Activated T-helper 1 cell treated with Interleukin-2 at 50 U/mL for 16 hours (primary cell): Measurements from ENCODE around the gene TMC8.
"Not testable (repeated sequence)": the region's sequence is repeated elsewhere in the genome, so short reads cannot be mapped to it uniquely, and the experiment has no call there.

Source experiments
- DNase-seq: peaks from one replicate; pipeline ENCODE4 v3.0.0-alpha.2; 2020; ENCODE audit warnings: low read depth

TMC8 gene

DNA sequence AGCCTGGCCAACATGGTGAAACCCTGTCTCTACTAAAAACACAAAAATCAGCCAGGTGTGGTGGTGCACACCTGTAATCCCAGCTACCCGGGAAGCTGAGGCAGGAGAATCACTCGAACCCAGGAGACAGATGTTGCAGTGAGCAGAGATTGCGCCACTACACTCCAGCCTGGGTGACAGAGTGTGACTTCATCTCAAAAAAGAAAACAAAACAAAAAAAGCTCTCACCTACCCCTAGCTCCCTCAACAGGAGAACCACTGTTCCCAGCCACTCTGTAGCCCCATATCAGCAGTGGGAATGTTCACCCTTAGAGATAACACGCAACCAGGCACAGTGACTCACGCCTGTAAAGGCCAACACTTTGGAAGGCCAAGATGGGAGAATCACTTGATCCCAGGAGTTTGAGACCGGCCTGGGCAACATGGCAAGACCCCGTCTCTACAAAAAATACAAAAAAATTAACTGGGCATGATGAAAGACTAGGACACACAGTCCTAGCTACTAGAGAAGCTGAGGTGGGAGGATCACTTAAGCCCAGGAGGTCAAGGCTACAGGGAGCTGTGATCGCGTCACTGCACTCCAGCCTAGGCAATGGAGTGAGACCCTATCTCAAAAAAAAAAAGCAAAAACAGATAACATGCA, 5.4 kb downstream of the TMC8 start:
- DNase-seq, result no peak

DNA sequence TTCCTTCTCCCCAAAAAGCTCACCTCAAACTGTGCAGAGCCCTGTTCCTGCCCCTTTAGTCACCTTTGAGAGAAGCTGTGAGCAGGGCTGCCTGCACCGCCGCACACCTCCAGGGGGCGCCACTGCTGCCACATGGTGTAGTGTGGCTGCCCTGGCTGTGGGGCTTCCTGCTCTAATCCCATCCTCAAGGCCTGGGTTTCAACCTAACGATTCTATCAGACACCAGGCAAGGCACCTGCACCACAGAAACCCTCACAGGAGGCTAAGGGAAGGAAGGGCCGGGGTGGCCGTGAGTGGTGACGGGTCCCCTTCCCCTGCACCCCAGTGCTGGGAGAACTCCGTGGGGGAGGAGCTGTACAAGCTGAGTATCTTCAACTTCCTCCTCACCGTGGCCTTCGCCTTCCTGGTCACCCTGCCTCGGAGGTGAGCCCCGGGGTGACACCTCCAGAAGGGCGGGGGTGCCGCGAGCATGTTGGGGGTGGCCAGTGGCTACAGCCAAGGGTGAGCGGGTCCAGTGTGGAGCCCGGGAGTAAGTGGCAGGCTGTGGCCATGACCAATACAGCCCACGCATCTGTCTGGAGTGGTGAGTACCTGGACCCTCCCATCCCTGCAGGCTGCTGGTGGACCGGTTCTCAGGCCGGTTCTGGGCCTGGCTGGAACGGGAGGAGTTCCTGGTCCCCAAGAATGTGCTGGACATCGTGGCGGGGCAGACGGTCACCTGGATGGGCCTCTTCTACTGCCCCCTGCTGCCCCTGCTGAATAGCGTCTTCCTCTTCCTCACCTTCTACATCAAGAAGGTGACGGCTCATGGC, 7.0 kb downstream of the TMC8 start:
- DNase-seq, result no peak

DNA sequence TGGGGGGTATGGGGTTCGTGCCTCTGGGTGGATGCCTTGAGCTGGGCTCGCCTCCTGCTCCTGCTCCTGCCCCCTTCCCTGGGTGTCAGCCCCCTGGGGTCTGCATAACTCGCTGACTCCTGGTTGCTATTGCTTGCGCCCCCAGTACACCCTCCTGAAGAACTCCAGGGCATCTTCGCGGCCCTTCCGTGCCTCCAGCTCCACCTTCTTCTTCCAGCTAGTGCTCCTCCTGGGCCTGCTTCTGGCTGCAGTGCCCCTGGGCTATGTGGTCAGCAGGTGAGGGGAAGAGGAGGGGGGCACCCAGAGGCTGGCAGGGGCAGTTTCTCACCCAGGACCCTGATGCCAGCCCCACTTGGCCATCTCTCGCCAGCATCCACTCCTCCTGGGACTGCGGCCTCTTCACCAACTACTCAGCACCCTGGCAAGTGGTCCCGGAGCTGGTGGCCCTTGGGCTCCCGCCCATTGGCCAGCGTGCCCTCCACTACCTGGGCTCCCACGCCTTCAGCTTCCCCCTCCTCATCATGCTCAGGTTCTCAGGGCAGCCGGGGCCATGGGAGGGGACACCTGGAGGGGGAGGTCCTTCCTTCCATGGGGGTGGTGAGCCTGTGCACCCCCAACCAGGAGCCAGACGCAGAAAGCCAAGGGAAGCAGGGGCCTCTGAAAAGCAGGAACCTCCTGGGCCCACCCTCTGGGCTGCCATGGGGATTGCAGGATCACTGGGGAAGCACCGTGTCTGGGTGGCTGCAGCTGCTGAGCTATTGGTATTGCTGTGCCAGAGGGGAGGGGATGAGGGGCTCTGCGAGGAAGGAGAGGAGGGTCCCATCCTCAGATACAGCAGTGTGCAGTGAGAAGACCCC, 7.9 kb downstream of the TMC8 start:
- no peak for DNase-seq

GRCh38 chr17:78139861-78140168, 9.2 kb downstream of the TMC8 start:
- DNase-seq, result not testable (repeated sequence)

GRCh38 chr17:78140169-78141051, 9.8 kb downstream of the TMC8 start:
- peak; percentile 84 for DNase-seq

GRCh38 chr17:78141437-78142118, 11.0 kb downstream of the TMC8 start:
- DNase-seq, result no peak

GRCh38 chr17:78142119-78142861, 11.7 kb downstream of the TMC8 start:
- no peak for DNase-seq

GRCh38 chr17:78143214-78144146, 12.9 kb downstream of the TMC8 start:
- DNase-seq, result no peak

DNA sequence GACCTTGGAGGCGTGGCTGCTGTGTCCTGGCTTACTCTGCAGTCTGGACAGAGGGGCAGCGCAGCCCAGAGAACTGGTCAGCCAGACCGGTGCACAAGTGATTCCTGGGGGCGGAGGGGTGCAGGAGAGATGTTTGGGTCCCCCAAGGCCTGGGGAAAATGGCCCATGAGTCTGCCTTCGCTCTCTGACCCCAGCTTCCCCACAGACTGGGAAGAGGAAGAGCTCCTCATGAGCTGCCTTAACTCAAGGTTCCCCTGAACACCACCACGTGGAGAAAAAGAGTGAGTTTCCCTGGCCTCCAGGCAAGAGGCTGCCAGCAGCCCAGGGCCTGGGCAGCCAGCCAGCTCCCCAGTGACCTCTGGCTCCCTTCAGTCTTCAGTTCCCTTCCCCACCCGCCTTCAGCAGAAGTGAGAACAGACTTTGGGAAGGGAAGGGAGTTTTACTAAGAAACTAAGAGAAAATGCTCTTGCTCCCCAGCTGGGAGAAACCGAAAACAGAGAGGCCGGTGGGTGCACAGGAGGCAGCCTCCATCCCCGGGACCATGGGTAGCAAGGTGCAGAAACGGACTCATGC, 13.7 kb downstream of the TMC8 start:
- DNase-seq, result no peak

GRCh38 chr17:78144736-78145641, 14.4 kb downstream of the TMC8 start:
- DNase-seq, result no peak

DNA sequence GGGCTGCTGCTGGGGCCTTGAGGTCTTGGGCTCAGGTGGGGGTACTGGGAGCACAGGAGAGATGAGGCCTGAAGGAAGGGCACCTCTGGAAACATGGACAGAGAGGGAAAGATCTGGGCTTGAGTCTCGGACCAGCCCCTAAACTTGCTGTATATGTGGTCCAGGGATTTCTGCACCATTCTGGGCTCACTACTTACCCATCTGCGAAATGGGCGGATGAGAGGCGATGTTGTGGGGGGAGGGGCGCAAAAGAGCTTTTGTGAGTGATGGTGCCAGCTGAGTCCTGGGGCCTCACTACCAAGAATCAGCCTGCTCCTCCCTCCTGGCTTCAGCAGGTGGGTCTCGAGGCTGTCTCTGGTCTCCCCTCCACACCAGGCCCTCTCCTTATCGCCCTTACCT, 15.9 kb downstream of the TMC8 start:
- no peak for DNase-seq

- no peak for DNase-seq
Measured at GRCh38 chr17:78146881-78147280, 16.3 kb downstream of the TMC8 start.

GRCh38 chr17:78147315-78147998, 16.9 kb downstream of the TMC8 start:
- no peak for DNase-seq

DNA sequence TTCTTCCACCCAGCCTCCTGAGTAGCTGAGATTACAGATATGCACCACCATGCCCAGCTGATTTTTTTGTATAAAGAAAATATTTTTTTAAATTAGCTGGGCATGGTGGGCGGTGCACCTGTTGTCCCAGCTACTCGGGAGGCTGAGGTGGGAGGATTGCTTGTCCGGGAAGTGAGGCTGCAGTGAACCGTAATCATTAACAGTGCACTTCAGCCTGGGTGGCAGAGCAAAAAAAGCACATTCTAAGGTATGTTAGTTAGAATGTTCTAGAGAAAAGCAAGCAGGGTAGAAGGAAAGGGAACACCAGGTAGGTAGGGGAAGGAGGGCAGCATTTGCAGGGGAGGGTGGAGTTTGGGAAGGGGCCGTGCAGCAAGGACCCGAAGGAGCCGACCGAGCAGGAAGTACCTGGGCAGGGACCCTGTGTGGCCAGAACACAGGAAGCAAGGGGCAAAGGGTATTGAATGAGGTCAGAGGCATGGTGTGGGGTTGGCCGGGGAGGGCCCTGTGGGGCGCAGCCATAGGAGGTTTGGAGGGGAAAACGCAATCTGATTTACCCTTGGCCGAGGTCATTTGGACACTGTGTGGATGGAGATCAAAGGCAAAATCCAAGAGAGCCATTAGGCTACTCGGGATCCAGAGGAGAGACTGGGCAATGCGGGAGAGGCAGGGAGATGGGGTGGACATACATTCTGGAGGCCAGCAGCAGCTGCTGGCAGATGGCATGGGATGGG, 17.9 kb downstream of the TMC8 start:
- DNase-seq, result no peak

DNA sequence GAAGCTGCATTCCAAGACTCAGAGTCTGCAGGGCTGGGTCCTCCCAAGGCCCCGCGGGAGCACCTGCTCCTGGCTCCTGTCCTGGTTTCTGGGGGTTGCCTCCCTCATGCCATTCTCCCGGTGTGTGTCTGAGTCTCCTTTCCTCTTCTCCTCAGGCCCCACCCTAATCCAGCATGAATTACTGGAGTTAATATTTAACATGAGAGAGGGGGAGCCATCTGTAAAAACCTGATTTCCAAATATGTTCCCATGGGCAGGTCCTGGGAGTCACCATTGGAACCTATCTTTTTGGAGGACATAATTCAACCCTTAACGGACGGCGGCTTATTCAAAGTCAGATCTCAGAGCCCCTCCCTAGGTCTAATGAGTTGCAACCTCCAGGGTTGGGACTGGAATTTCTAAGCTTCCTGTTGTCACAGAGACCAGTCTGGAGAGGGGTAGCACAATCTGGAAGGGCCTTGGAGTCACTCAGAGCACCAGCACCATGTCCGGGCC, 21.0 kb downstream of the TMC8 start:
- DNase-seq, result no peak
